GM19438 (cell line): ENCODE results near the gene CDK3.

Experiments
- ATAC-seq: cut with Tn5 transposase; IDR thresholded peaks from one replicate; pipeline ENCODE4 v1.9.1; 2021; ENCODE audit warnings: low read depth; ENCODE audit not compliant: unreplicated experiment

CDK3 gene

GRCh38 chr17:75987041-75987440 is 13.6 kb upstream of the CDK3 start:
- no peak for ATAC-seq

- no peak for ATAC-seq
These were observed 9.3 kb upstream of the CDK3 start for GRCh38 chr17:75991396-75991795.

GRCh38 chr17:75994802-75995370 is 5.8 kb upstream of the CDK3 start:
- no peak for ATAC-seq

- no peak for ATAC-seq
These were observed 5.2 kb upstream of the CDK3 start for GRCh38 chr17:75995385-75995925.

- no peak for ATAC-seq
These were observed 3.7 kb upstream of the CDK3 start for GRCh38 chr17:75996665-75997590.

- ATAC-seq: no peak
These were observed 2.3 kb upstream of the CDK3 start for GRCh38 chr17:75998327-75998795.

- no peak for ATAC-seq
These were observed 470 bp upstream of the CDK3 start for GRCh38 chr17:76000016-76000754.

- ATAC-seq: no peak
These were observed 1.4 kb downstream of the CDK3 start for GRCh38 chr17:76002100-76002499.

- no peak for ATAC-seq
These were observed 3.3 kb downstream of the CDK3 start for GRCh38 chr17:76003915-76004314.

GRCh38 chr17:76004750-76005262 is 4.2 kb downstream of the CDK3 start:
- ATAC-seq: no peak

- no peak for ATAC-seq
These were observed 4.9 kb downstream of the CDK3 start for GRCh38 chr17:76005263-76006149.

GRCh38 chr17:76007131-76007849 is 6.6 kb downstream of the CDK3 start:
- ATAC-seq: no peak

GRCh38 chr17:76007850-76008165 is 7.2 kb downstream of the CDK3 start:
- ATAC-seq: no peak

- no peak for ATAC-seq
These were observed 7.6 kb downstream of the CDK3 start for GRCh38 chr17:76008208-76008607.

GRCh38 chr17:76008630-76009425 is 8.2 kb downstream of the CDK3 start:
- no peak for ATAC-seq

- no peak for ATAC-seq
These were observed 8.8 kb downstream of the CDK3 start for GRCh38 chr17:76009447-76009846.

GRCh38 chr17:76009969-76010661 is 9.5 kb downstream of the CDK3 start:
- no peak for ATAC-seq

GRCh38 chr17:76011951-76012350 is 11.3 kb downstream of the CDK3 start:
- no peak for ATAC-seq
